ENCODE data around the gene NTSR2.
"Not testable (repeated sequence)": the region's sequence is repeated elsewhere in the genome, so short reads cannot be mapped to it uniquely, and the experiment has no call there.

NTSR2 gene

DNA sequence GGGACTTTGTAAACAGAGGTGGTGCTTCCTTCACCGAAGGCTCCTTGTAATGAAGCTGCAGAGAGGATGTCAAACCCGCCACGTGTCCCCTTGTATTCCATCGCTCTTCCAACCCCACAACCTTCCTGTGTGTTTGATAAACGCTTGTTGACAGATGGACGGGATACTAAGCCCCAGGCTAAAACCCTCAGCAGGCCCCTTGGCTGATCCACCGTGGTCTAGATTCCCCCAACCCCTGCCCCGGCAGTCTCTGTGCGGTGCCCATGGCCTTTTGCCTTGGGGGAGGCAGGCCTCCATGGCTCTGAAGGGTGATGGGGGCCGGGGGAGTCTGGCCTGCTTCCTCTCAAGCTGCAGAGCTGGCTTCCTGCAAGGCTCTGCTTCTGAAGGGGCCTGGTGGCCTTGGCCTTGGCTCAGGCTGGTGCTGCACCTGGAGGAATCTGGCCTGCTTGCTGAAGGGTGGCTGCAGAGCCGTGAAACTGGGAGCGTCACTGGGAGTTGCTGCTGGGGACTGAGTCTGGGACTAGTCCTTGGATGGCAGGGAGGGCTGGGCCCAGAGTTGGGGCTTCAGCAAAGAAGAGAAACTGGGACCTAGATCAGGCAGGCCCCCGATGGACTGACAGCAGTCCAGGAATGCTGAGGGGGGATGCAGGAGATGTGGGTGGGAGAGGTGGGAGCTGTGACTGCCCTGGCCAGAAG, 9.6 kb upstream of the NTSR2 start:
- no peak for DNase-seq

DNA sequence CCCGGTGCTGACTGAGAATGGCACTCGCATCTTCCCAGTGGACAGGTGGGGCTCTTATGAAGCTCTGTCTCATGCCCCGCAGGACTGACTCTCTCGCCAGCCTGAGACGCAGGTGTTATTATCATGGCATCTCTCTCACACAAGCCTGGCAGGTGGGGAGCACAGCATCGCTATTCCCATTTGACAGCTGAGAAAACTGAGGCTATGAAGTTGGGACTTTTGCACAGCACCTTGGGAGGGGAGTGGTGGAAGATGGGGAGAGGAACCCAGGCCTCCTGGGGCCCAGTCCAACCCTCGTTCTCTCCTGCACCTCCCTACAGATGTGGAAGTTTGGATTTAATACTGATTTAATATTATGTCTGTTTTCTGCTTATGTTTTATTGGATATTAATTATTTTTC, 9.0 kb upstream of the NTSR2 start:
- DNase-seq: no peak

DNA sequence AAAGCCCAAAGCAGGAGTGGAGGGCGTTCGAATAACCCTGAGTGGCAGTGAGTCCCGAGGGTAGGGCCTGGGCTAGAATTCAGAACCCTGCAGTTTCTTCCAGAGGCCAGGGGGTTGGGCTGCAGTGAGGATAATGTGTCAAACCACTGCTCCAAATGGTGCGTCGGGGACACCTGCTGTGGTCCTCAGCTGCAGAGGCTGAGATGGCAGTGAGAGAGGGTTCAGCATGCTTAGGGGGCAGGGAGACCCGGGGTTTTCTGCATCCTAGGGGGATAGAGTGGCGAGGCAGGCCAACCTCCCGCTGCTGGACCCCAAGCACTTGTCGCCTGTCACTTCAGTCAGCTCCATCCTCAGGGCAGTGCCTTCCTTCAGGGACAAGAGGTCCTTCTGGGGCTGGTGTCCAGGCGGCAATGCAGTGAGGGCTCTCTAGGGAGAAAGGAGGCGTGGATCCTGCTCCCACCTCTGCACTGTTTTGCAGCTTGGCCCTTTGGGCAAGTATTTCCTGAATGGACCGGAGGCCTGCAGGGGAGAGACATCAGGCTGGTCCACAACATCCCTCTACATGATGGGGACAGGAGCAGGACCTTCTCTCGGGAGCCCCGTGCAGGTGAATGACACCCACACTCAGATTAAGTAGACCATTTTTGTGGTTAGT, 8.4 kb upstream of the NTSR2 start:
- no peak for DNase-seq

DNA sequence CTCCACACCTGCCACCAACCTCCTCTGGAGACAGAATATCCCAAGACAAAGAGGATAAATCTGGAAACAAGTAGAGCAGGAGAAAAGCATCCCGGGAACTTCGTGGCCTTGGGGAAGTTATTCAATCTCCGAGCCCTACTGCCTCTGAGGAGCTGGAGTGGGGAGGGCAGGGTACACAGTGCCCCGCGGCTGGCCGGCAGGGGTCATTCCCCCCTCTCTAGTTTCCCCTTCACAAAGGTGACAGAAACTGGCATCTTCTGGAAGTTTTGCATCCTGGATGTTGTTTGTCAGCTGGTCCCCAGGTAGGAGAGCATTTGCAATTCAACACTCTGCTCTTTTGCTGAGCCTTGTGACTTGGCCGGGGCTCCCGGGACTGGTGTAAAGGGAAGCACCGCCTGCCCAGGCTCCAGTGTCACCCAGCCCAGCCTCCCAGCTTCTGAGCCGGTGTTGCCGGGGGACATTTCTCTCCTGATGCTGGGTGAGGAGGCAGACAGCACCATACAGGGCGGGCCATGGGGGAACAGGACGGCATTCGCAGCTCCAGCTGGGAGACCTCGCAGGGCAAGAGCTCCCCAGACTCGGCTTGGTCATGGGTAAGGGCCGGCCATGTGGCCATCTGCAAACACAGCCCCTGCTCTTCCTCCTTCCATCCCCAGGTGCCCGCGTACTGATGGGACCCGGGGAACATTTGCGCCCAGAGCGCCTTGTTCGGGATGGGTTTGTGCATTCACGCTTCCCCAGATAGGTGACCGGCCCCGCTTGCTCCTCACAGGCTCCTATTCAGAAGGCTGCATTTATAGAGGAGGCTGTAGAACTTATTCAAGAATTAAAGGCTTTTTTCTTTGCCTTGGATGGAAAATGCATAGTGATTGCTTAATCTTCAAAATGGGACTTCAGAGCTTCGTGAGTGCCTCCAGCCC, 7.4 kb upstream of the NTSR2 start:
- DNase-seq: no peak

DNA sequence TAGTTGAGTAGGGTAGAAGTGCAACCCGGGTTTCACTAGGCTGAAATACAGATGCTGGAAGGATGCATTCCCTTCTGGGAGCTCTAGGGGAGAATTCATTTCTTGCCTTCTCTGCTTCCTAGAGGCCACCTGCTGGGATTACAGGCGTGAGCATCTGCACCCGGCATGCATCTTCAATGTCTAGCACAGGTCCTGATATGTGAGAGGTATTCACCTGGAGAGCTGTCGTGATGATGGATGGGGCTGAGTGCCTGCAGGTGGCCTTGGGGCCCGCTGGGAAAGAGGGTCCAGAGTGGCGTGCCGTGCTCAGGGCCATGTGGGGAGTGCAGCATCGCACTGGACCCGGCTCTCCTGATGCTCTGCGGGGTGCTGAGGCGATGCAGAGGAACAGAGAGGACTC, 6.6 kb upstream of the NTSR2 start:
- DNase-seq: no peak

DNA sequence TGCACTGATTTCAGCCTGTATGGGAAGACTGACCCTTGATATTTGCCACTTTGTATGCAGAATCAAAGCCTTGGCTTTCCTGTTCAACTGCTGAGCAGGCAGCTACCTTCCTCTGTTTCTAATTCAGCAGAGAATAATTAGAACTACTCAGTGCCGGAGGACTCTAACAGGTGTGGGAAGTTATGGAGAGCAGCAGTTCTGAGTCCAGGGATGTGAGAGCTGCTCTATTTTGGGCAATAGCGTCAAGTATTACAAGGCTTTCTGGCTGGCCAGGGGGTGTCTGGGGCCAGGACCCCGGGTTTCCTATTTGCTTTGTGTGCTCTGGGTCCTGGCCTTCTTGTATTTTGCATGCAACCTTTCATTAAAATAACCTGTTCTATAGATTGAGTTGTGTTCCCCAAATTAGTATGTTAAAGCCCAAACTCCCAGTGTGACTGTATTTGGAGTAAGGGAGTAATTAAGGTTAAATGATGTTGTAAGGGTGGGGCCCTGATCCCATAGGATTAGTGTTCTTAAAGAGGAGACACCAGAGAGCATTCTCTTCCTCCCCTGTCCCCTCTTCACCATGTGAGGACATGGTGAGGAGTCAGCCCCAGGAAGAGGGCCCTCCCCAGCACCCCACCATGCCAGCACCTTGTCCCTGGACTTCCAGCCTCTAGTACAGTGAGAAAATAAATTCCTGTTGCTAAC, 5.6 kb upstream of the NTSR2 start:
- no peak for DNase-seq

DNA sequence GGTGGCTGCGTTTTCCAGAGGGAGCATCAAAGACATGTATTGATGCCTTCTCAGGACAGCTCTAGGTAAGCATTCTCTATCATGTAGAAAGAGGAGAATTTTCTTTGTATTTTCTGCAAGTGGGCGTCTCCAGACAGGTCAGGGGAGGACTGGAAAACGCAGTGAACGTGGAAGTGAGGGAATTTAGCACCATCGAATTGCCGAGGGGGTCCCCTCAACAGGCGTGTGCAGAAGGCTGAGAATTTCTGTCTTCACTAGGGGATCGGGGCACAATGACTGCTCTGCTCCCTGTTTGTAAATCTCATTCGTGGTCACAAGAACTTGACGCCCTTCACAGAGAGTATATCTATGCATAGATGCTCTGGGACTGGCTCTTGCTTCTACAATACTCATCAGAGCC, 5.0 kb upstream of the NTSR2 start:
- DNase-seq: no peak

DNA sequence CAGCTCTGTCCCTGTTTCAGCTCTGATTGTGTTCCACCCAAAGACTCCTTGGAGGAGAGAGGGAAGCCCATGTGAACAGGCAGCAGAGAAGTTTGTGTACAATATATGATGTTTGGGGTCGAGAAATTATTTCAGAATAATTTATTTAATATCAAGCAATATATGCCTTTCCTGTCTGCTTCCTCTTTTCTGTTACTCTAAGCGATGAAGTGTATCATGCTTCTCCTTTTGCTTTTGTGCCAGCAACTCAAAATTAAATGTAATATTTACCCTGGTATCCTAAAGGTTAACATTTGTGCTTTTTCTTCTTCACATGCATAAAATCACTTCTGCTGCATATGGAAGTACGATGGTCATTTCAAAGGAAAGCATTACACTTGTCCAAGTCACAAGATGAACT, 2.4 kb upstream of the NTSR2 start:
- no peak for DNase-seq

DNA sequence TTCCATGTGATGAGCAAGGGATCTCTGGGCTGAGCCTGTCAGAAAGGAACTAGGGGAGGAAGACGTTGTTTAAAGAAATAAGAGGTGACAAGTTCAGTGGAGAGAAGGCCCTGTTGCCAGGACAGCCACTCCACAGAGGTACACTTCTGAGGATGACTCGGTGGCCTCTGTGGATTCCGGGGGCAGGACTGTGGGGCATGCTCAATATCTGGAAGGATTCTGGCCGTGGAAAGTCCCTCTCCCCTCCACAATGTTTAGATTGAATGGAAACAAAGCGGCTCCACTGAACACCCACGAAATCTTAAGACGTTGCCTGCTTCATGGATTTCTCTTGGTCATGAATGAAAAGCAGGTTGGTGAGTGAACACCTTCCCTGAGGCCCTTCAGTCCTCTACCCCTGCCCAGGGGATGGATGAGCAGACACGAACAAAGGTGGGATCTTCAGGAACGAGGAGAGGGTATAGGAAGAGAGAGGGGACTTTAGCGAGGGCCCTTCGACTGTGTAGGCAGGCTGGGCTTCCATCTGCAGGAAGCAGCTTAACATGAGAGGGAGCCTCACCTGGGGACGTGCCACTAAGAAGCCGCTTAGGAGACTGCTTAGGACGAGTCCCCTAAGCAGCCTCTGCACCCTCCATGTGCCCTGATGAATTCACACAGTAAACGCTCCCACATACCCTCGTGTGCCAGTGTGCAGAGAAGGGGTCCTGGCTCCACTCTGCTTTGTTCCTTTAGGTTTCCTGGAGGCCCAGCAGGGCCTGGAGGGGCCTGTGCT, 1.9 kb downstream of the NTSR2 start:
- DNase-seq: no peak

DNA sequence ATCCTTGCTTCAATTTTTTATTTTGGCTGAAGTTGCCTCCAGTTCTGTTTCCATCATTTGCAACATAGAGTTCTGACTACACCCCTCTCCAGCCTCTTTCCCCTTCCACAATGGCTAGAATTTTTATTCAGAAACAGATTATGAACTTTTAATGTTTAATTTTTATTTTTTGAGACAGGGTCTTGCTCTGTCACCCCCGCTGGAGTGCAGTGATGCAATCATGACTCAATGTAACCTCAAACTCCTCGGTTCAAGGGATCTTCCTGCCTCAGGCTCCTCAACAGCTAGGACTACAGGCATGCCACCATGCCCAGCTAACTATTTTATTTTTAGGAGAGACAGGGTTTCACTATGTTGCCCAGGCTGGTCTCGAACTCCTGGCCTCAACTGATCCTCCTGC, 2.8 kb downstream of the NTSR2 start:
- no peak for DNase-seq

DNA sequence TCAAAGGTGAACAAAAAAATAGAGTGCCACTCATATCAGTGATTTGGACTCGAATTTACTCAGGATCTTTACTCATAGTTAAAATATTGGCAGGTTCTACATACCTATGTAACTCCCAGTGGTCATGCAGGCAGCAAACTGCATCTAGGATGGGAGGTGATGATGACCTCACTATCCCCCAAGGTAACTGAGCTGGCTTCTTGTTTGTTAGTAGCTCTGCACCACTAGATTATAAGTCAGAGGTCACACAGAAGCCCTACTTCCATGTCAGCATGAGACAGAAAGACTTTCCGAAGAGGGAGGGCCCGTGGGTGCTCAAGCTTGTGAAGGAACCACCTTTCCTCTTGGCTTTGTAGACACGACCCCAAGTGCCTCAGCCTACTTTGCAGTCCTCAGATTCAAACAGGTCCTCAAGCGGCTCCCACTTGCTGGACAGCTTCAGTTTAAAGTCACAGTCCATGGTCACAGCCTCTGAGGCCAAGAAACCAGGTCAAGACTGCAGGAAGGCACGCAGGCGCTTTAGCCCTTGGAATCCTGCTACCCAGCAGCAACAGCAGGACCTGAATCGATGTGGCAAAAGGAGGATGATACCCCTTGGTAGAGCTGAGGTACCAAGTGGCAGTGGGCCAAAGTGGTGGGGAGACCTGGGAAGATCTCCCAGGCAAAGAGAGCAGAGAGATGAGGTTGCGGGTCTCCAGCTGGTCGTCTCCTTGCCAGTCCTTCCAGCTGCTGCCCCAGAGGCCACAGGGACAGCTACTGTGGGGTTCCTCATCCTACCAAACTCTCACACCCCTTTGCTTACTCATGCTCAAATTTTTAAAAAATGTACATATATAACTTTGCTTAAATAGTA, 4.3 kb downstream of the NTSR2 start:
- DNase-seq: no peak

DNA sequence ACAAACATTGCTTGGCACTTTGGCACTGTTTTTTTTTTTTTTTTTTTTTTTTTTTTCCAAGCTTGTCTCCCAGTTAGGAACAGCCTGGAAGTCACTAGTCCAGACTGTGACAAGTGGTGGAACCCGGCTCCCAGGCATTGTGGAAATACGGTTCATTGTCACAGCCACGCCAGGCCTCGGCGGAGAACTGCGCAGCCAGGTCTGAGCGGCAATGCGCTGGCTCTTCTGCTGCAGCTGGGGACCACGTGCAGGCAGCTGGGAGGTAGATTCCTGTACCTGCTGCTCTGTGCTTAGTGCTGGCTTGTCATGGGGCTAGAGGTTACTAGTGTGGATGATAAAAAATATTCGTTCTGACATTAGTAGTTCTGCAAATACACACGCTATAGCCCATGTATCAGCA, 5.0 kb downstream of the NTSR2 start:
- DNase-seq: no peak

DNA sequence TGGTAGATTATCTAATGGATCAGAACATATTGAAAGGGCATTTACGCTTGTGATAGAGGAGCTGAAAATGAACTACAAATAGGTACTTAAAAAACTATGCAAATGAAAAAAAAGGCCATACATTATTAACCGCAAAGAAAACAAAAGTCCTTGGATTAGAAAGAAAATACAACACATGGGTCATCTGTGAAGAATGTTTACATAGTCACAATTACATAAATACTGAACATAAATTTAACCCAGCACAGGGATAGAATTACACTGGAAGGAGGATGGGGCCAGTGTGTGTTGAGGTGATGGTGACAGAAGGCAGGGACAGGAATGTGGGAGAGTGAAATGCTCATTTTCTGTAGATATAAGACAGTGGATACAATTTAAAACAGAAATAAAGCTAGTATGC, 6.6 kb downstream of the NTSR2 start:
- no peak for DNase-seq

DNA sequence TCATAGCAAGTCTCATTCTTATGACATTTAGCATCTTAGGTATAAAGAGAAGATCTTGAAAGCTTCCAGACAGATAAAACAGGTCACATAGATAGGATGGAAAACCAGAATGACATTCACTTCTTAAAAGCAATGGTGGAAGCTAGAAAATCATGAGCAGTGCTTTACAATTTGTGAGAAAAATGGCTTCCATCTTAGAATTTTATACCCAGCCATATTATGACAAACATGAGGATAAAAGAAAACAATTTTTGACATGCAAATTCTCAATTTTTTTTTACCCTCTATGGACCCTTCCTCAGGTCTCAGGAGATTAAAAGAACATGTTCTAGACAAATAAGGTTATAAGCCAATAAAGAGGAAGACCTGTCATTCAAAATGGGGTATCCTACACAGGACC, 7.1 kb downstream of the NTSR2 start:
- no peak for DNase-seq

DNA sequence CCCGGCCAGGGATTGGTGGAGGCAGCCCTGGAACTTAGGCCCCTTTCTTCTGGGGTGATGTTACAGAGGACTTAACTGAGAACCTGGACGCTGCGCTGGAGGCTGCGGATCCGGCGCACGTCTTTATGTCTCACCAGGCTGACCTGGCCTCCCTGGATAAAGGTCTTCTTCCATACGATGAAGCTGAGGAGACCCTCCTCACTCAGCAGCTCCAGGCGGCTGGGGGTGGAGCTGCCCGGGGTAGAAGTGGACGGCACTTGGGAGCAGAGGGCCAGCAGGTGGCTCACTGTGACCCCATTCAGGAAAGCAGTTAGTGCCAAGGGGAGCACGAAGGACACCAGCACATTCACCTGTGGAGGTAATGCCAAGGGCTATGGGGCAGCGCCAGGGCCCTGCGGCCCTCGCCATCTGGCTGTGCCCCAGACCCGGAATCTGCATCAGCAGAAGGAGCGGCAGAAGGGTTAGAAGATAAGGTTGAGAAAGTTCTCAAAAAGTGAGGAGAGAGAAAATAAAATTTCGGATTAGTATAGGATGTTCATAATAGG, 8.0 kb downstream of the NTSR2 start:
- no peak for DNase-seq

DNA sequence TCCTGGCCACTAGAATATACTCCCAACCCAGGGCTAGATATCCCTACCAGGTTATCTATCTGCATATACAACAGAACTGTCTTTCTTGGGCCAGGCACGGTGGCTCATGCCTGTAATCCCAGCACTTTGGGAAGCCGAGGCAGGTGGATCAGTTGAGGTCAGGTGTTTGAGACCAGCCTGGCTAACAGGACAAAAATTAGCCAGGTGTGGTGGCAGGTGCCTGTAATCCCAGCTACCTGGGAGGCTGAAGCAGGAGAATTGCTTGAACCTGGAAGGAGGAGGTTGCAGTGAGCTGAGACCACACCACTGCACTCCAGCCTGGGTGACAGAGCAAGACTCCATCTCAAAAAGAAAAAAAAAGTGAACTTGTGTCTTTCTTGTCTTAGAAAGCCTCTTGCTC, 9.6 kb downstream of the NTSR2 start:
- DNase-seq: not testable (repeated sequence)

DNA sequence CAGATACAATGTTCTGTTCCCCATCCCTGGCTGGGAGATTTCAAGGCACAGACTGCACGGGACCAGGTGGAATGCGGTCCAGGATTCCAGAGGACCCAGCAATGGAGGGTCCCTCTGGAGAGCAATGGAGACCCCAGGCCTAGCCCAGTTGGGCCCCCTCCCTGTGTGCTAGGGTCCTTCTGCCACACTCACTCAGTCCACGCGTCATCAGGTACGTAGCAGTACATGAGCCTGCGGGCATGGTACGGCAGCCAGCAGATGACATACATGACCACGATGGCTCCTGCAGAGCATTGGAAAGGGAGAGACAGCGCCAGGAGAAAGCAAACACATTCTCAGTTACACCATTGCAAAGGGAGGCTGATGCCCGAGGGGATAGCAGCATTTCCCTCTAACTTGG, 10.1 kb downstream of the NTSR2 start:
- no peak for DNase-seq

DNA sequence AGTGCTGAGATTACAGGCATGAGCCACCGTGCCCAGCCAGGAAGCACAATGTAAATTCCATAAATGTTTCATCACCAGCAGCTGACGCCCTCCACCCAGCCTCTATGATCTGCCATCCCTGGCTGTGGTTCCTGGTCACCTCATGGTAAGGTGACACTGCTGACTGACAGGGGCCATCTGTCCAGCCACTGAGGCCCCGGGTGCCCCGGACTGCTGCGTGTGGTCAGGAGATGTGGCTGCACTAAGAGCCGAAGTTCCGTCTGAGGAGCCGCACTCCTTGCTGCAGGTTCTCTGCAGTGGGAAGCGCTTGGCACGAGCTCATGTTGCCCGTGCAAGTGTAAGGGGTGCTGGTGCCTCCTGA, 10.9 kb downstream of the NTSR2 start:
- no peak for DNase-seq

DNA sequence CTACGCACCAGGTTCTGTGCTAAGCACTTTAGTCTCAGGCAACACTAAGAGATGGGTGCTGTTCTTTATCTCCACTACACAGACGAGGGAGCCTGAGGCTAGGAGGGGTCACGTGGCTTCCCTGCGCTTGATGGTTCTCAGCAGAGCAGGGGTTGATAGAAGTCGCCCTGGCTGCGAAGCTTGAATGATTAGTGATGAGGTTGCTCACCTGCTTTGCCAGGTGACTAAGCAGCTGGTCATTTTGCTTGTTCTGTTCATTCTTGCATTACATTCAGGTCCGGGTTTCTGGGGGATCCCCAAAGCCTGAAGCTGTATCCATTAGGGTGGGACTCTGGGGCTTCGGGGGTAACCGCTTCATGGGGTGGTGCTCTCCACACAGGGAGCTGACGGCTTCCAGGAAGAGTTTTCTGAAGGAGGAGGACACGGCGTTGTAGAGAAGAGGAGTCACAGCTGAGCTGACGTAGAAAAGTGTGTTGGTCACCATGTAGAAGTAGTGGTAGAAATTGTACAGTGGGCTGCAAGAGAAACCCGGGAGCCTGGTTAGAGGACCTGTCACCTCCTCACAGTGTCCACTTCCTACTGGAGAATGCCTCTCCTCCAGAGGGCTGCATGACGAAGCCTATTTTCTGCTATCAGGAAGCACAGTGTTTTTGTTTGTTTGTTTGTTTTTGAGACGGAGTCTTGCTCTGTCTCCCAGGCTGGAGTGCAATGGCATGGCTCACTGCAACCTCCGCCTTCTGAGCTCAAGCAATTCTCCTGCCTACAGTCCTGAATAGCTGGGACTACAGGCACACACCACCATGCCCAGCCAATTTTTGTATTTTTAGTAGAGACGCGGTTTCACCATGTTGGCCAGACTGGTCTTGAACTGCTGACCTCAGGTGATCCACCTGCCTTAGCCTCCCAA, 11.5 kb downstream of the NTSR2 start:
- DNase-seq: no peak

DNA sequence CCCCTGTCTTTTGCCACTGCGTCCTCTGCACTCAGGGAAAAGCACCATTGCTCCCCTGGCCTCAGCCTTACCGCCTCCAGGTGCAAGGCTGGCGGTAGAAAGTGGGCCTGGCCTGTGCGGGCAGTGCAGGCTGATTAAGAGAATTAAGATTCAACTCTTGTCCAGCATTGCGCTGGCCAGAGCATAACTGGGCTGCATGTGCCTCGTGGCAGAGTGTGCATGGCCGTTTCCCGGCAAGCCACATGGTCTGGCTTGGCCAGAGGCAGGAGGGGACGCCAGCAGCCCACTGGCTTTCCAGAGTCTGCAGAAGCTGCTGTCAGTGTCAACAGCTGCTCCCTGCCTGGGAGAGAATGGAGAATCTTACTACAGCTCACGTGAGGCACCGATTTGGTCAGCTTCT, 12.3 kb downstream of the NTSR2 start:
- DNase-seq: no peak

Measured in CD4-positive, alpha-beta T cell treated with Interleukin-6 for 4 hours (primary cell).